ENCODE data around the gene HOATZ. TPM values are rescaled to one million over a fixed set of nuclear protein-coding genes. Genes with fewer than 3 reads are reported as not detected.

Gene HOATZ
- total RNA-seq, 1 experiment from 2014 or later: not detected

DNA sequence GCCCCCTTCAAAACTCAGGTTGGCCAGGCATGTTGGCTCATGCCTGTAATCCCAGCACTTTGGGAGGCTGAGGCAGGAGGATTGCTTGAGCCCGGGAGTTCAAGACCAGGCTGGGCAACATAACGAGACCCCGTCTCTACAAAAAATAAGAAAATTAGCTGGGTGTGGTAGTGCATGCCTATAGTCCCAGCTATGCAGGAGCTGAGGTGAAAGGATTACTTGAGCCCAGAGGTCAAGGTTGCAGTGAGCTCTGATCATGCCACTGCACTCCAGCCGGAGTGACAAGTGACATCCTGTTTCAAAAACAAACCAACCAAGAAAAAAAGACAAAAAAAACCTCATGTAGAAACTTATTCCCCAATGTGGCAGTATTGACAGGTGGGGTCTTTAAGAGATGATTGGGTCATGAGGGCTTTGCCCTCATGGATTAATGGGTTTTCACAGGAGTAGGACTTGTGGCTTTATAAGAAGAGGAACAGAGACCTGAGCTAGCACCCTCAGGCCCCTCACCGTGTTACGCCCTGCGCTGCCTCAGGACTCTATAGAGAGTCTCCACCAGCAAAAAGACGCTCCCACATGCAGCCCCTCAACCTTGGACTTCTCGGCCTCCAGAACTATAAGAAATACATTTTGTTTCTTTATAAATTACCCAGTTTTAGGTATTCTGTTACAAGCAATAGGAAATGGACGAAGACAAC, 48.3 kb downstream of the HOATZ start:
- Histone ChIP-seq H3K9me2 (ENCODE audit: insufficient read depth) (no peaks in the 10 kb centered on the region; the same call in 1 of the 2 replicates), H3K79me2 (ENCODE audit: insufficient read depth, low read length) (no peaks in the 10 kb centered on the region), H3K4me2 (ENCODE audit: low read length) (no peak overlapping the region), H3K4me3 (replicated peaks in 1 of 2; ENCODE audit: low read depth in 1 of 2, low read length in 2 of 2) (no peak overlapping the region), H3K36me3 (ENCODE audit: control insufficient read depth in 1 of 2, insufficient read depth in 2 of 2, low read length in 2 of 2) (no peaks in the 10 kb centered on the region), H4K20me1 (ENCODE audit: insufficient read depth) (no peaks in the 10 kb centered on the region), H2AFZ (ENCODE audit: low read depth, low read length, poor library complexity, severe bottlenecking) (no peak overlapping the region), H3K9ac (ENCODE audit: low read length) (no peak overlapping the region), H3K4me1 (ENCODE audit: control insufficient read depth in 1 of 2, insufficient read depth in 2 of 2, low read length in 2 of 2) (peaks cover 0 to 7% of the 10 kb centered on the region in 2 experiments; a peak in 1 of 4 replicates), H3K27me3 (ENCODE audit: insufficient read depth, low read length) (no peaks in the 10 kb centered on the region), H3K27ac (ENCODE audit: low read depth, low read length) (no peak overlapping the region), H3K9me3 (ENCODE audit: control insufficient read depth in 1 of 2, insufficient read depth in 1 of 2, low read depth in 1 of 2, low read length in 2 of 2) (no peaks in the 10 kb centered on the region)
- intact Hi-C loops (cut with micrococcal nuclease): loop anchor here (10.0 kb wide), 1 partner anchor 1722 kb away; no protein-coding TSS in a partner anchor
- BruUV-seq (replicated peaks): no TSS peak
- no peak for TF ChIP-seq RAD21 (IDR thresholded peaks at IDR 0.05; ENCODE audit: low read depth)
- TF ChIP-seq, protein P1, sequence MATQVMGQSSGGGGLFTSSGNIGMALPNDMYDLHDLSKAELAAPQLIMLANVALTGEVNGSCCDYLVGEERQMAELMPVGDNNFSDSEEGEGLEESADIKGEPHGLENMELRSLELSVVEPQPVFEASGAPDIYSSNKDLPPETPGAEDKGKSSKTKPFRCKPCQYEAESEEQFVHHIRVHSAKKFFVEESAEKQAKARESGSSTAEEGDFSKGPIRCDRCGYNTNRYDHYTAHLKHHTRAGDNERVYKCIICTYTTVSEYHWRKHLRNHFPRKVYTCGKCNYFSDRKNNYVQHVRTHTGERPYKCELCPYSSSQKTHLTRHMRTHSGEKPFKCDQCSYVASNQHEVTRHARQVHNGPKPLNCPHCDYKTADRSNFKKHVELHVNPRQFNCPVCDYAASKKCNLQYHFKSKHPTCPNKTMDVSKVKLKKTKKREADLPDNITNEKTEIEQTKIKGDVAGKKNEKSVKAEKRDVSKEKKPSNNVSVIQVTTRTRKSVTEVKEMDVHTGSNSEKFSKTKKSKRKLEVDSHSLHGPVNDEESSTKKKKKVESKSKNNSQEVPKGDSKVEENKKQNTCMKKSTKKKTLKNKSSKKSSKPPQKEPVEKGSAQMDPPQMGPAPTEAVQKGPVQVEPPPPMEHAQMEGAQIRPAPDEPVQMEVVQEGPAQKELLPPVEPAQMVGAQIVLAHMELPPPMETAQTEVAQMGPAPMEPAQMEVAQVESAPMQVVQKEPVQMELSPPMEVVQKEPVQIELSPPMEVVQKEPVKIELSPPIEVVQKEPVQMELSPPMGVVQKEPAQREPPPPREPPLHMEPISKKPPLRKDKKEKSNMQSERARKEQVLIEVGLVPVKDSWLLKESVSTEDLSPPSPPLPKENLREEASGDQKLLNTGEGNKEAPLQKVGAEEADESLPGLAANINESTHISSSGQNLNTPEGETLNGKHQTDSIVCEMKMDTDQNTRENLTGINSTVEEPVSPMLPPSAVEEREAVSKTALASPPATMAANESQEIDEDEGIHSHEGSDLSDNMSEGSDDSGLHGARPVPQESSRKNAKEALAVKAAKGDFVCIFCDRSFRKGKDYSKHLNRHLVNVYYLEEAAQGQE (IDR thresholded peaks at IDR 0.05; ENCODE audit: low read depth): no peak
- TF ChIP-seq, protein P2, sequence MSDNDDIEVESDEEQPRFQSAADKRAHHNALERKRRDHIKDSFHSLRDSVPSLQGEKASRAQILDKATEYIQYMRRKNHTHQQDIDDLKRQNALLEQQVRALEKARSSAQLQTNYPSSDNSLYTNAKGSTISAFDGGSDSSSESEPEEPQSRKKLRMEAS (IDR thresholded peaks at IDR 0.05): no peak
- TF ChIP-seq, protein P3, sequence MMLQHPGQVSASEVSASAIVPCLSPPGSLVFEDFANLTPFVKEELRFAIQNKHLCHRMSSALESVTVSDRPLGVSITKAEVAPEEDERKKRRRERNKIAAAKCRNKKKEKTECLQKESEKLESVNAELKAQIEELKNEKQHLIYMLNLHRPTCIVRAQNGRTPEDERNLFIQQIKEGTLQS (IDR thresholded peaks at IDR 0.05): no peak
- no peak for DNase-seq (ENCODE audit: low read depth, low spot score)
- CTCF ChIA-PET: interaction anchor here (1.2 to 1.4 kb wide), 2 partner anchors 215 to 279 kb away, joined by 3 read pairs; no protein-coding TSS in a partner anchor
- POLR2A ChIA-PET: no interaction called here
- ATAC-seq: no peak
- RAD21 ChIA-PET (ENCODE audit: low non-redundant PET in 1 of 2, low total read pairs in 2 of 2, uncharacterized antibody in 2 of 2, unreplicated experiment in 2 of 2): no interaction called here
